HG02884 (cell line): Measurements from ENCODE around the gene AUNIP.

Experiments
- ATAC-seq: cut with Tn5 transposase; IDR thresholded peaks from one replicate; pipeline ENCODE4 v1.9.1; 2021; ENCODE audit warnings: mild to moderate bottlenecking, moderate library complexity; ENCODE audit not compliant: unreplicated experiment

Gene AUNIP

DNA sequence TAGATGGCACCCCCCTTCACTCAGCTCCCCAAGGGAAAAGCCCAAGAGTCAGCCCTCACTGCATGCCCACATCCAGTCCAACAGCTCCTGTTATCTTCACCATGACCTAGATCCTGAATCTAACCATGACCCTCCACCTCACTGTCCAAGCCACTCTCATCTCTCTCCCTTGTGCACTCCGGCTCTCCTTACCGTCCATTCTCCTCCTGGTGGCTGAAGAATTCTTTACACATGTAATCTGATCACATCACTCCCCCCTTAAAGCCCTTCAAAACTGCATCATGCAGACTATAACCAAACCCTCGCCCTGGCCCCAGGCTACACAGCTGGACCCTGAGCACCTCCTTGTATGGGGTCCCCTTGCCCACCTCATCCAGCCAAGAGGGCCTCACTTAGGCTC is 30.2 kb upstream of the AUNIP start:
- ATAC-seq, result no peak

GRCh38 chr1:25888426-25888987 is 29.2 kb upstream of the AUNIP start:
- no peak for ATAC-seq

GRCh38 chr1:25885602-25886001 is 26.3 kb upstream of the AUNIP start:
- ATAC-seq, result no peak

DNA sequence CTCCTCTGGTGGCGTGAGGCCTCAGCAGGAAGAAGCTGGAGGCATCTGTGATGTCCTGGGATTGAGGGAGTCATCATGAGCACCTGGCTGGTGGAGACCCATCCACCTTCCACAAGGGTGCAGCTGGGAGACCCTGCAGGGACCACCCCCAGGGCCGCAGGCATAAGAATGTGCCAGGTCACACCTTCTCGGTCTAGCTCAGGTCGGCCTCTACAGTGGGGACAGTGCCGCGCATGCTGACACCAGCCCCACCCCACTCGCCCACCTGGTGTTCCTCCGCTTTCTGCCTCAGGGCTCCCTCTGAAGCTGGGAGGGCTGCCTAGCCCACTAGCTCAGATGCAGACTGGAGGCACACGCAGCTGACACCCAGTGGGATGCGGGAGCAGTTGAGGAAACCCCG is 22.0 kb upstream of the AUNIP start:
- no peak for ATAC-seq

DNA sequence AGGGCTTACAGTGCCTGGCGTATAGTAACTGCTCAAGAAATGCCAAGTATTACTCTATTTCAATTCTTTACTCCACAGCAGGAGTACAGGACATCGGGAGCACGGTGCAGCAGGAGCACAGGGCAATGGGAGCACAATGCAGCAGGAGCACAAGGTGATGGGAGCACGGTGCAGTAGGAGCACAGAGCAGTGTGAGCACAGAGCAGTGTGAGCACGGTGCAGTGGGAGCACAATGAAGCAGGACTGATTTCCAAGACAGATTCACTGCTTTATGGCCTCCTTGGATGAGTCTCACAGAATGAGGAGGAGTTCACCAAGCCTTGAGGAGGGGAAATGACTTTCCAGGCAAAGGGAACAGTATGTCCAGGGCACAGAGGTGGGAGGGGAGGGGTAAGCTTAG is 21.3 kb upstream of the AUNIP start:
- ATAC-seq, result no peak

GRCh38 chr1:25879675-25880074 is 20.4 kb upstream of the AUNIP start:
- no peak for ATAC-seq

- ATAC-seq, result no peak
These were observed 19.4 kb upstream of the AUNIP start for GRCh38 chr1:25878690-25879089.

DNA sequence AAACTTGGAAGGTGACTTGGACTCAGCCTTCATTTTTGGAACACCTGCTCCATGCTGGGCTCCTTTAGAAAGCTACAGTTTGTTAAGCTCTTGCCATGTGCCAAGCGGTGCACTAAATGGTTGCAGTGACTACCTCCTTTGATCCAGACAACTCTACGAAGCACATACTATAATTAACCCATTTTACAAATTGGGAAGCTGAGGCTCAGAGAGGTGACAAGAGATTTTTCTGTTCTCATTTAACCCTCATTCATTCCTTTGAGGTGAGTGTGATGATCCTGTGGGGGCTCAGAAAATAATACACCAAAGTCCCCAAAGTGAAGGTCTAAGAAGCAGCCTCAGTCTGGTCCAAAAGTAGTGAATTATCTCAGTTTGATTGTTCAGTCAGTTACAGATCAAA is 17.9 kb upstream of the AUNIP start:
- no peak for ATAC-seq

DNA sequence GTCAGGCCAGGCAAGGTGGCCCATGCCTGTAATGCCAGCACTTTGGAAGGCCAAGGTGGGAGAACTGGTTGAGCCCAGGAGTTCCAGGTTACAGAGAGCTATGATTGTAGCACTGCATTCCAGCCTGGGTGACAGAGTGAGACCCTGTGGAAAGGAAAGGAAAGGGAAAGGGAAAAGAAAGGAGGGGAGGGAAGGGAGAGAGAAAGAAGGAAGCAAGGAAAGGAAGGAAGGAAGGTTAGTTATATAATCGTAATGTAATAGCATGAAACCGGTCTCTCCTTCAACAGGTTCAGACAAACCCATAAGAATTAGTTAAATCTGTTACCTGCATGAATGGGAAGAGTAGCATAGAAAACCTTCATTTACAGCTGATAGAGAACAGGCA is 17.4 kb upstream of the AUNIP start:
- no peak for ATAC-seq

- peak; percentile 22 for ATAC-seq
These were observed 16.8 kb upstream of the AUNIP start for GRCh38 chr1:25875856-25876692.

GRCh38 chr1:25875154-25875855 is 16.0 kb upstream of the AUNIP start, which contains the start of gene PAQR7:
Gene PAQR7, minus strand, starts transcription at chr1:25875708. Its CDS starts 11,869 bp downstream, at chr1:25863839.
- ATAC-seq, result peak; percentile 48

DNA sequence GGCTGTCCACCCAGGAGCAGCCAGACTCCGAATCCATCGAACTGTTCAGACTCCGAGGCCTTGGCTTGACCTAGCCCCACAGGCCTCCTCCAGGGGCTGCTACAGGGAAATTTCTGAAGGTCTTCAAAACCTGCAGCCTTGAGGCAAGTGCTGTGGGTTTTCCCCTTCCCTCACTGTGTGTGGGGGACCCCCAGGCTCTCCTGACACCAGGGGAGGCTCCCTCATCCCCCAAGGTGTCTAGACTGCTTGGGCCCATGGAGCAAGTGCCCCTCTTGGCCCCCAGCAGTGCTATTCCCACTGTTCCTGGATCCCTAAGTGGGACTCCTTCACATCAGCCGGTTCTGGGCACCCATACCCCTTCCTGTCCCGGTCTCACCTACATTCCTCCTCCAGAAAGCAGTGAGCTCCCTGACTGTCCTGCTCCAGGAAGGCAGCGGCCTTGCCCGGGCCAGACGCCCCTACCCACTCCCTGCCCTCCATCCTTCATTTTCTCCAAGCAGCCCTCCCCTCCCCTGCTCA is 15.4 kb upstream of the AUNIP start:
- ATAC-seq, result no peak

GRCh38 chr1:25874209-25874608 is 15.0 kb upstream of the AUNIP start:
- ATAC-seq, result no peak

DNA sequence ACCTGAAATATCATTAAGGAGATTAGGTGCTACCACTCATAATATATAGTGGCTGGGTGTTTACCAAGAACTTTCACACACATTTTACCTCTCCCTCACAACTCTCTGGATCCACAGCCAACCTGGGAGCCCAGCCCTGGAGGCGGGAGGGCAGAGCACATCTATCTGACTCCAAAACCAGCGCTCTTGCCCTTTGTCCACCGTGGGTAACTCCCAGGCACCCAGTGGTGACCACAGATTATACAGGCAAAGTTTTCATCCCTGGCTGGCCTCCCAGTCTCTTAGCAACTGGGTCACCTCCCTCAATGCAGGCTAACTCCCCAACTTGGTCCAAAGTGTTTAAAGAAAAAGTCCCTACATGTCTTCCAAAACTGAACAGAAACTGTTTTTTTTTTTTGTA is 13.9 kb upstream of the AUNIP start:
- no peak for ATAC-seq

DNA sequence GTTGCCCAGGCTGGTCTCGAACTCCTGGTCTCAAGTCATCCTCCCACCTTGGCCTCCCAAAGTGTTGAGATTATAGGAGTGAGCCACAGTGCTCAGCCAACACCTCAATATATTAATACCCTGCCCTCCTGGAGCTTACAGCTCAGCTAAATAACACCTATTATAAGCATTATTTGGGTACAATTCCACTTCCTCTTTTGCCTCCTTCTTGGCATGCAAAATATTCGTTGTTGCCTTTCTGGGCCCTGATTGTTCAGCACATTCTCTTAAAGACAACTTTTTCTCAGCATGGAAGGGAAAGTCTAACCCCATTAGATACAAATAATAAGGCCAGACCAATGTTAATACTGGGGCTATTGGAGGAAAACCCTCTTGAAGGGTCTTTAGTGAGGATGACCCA is 13.5 kb upstream of the AUNIP start:
- ATAC-seq, result no peak

- no peak for ATAC-seq
These were observed 12.6 kb upstream of the AUNIP start for GRCh38 chr1:25871704-25872494.

GRCh38 chr1:25871086-25871703 is 11.9 kb upstream of the AUNIP start:
- ATAC-seq, result no peak

DNA sequence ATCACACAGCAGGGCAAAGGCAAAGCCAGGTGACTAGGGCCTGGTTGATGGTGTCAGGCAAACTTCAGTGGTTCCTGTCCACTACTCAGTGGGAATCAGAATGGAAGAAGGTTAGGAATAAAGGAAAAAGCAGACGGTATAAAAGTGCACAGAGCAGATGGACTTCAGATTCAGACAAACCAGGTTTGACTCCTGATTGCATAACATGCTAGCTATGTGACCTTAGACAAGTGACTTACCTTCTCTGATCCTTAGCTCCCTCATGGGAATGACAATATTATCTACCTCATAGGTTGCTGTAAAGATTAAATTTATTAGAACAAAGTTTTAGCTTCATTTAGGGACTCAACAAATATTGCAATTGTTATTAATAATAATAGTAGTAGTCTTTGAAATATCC is 11.4 kb upstream of the AUNIP start:
- ATAC-seq, result no peak

DNA sequence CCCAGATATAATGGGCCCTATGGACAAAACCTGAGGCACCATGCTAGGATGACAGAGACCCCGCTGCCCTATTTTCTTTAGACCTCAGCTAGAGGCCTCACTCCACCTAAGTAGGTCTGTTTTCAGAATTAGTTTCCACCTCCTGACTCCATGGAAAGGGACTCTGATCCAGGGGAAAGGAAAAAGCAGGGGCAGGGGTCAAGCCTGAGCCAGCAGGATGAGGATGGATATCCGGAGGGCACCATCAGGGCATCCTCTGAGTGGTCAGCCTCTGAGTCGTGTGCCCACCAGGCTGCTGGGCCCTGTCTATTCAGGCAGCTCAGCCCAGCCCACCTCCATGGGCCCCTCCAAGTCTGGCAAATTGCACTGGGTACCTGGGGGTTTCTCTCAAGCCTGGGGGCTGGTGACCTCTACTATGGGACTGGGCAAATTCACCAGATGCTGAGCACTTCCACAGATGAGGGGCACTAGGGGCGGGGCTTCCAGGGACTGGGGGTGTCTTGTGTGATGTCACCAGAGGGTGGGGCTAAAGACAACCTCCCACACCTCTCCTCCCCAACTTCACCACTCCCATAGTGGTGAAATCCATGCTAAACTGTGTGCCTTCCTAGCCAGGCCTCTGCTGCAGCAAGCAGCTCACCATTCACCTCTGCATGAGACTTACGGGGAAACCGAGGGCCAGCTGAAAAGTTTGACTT is 10.8 kb upstream of the AUNIP start:
- no peak for ATAC-seq
